ENCODE measurements around the gene GKN1. TPM values are rescaled to one million over a fixed set of nuclear protein-coding genes. Genes with fewer than 3 reads are reported as not detected.

GKN1 gene, protein sequence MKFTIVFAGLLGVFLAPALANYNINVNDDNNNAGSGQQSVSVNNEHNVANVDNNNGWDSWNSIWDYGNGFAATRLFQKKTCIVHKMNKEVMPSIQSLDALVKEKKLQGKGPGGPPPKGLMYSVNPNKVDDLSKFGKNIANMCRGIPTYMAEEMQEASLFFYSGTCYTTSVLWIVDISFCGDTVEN
- not detected in 2 replicates for polyA plus RNA-seq (2013)

DNA sequence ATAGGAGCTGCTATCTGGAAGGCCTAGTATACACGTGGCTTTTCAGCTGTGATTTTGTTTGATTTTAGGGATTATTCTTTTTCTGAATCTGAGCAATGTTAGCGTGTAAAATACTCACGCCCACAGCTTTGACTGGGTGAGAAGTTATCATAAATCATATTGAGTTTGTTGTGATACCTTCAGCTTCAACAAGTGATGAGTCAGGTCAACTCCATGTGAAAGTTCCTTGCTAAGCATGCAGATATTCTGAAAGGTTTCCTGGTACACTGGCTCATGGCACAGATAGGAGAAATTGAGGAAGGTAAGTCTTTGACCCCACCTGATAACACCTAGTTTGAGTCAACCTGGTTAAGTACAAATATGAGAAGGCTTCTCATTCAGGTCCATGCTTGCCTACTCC lies at the start of gene GKN1:
Gene GKN1, plus strand, starts transcription at position 386 of the 400 bp plus-strand sequence. CDS start 42 bp downstream, outside the sequence.
- Histone ChIP-seq H4K12ac (ENCODE audit: low read depth, low read length) (no peak within 1 kb of the TSS), H2BK120ac (ENCODE audit: insufficient read depth, low read length, poor library complexity) (no peak within 1 kb of the TSS), H2BK5ac (ENCODE audit: low read depth, low read length, poor library complexity) (no peak within 1 kb of the TSS), H2BK12ac (ENCODE audit: low read length) (no peak within 1 kb of the TSS), H3K4ac (ENCODE audit: low read depth, low read length) (no peak within 1 kb of the TSS), H3K18ac (ENCODE audit: low read length) (no peak within 1 kb of the TSS), H2AFZ (ENCODE audit: insufficient read depth, low read length, poor library complexity) (no peak within 1 kb of the TSS), H3K79me2 (ENCODE audit: control insufficient read depth, insufficient read depth, low read length, poor library complexity) (no peaks in the 10 kb centered on the region), H4K8ac (ENCODE audit: low read depth, low read length) (no peak within 1 kb of the TSS), H3K9me3 (ENCODE audit: insufficient read depth, low read depth, low read length) (no peaks in the 10 kb centered on the region), H3K23ac (ENCODE audit: low read length) (no peak within 1 kb of the TSS), H3K4me2 (ENCODE audit: low read length) (no peak within 1 kb of the TSS), H3K4me1 (ENCODE audit: control insufficient read depth in 1 of 2, insufficient read depth in 2 of 2, low read length in 2 of 2) (peaks cover 5 to 7% of the 10 kb centered on the region in 2 experiments), H3K4me3 (ENCODE audit: low read depth, low read length) (no peak within 1 kb of the TSS), H3K14ac (ENCODE audit: low read length) (no peak within 1 kb of the TSS), H3K9ac (ENCODE audit: low read length) (no peak within 1 kb of the TSS), H3K79me1 (ENCODE audit: low read length) (peaks cover 4% of the 10 kb centered on the region), H3K27ac (ENCODE audit: low read depth, low read length) (no peak within 1 kb of the TSS), H3K36me3 (ENCODE audit: control insufficient read depth in 1 of 2, insufficient read depth in 2 of 2, low read length in 2 of 2) (no peaks in the 10 kb centered on the region), H2AK5ac (ENCODE audit: low read length) (no peak within 1 kb of the TSS), H3K27me3 (ENCODE audit: insufficient read depth, low read length) (no peaks in the 10 kb centered on the region), H4K91ac (ENCODE audit: low read depth, low read length) (no peak within 1 kb of the TSS)
- no CpG with 5 or more reads among the region's 3 CpGs for WGBS (ENCODE audit: extremely low coverage, insufficient coverage, insufficient read length)
- DNase-seq, result peak in 1 of 2 donors; percentile 34

DNA sequence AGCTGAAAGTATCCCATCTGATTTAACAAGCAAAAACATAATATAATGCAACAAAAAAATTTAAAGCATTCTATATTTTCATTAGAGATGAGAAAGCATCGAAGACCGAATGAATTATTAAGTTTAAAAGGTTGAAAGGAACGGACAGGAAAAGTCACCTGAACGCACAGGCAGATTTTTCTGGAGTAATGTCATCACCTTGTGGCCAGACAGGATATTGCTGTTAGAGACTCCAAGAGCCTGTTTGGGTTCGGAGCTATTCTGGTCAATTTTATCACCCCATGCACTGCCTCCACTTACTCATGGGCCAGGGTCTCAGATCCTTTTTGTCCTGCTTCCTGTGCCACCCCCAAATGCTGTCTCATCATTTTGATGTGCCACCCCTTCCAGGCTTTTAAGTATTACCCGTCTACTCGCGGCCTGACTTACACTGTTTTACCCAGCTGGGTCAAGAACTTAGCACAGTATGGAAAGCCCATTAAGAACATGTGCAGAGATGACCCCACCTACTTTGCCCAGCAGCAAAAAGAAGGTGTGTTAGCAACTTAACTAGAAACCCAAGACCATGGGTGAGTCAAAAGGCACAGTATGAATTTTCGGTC lies 49.0 kb upstream of the GKN1 start:
- Histone ChIP-seq H4K12ac (ENCODE audit: low read depth, low read length) (no peak overlapping the region), H3K79me2 (ENCODE audit: control insufficient read depth, insufficient read depth, low read length, poor library complexity) (no peaks in the 10 kb centered on the region), H2AFZ (ENCODE audit: insufficient read depth, low read length, poor library complexity) (no peak overlapping the region), H3K23ac (ENCODE audit: low read length) (no peak overlapping the region), H3K27ac (ENCODE audit: low read depth, low read length) (no peak overlapping the region), H3K36me3 (ENCODE audit: control insufficient read depth in 1 of 2, insufficient read depth in 2 of 2, low read length in 2 of 2) (no peaks in the 10 kb centered on the region), H4K91ac (ENCODE audit: low read depth, low read length) (no peak overlapping the region), H2AK5ac (ENCODE audit: low read length) (no peak overlapping the region), H3K18ac (ENCODE audit: low read length) (no peak overlapping the region), H2BK5ac (ENCODE audit: low read depth, low read length, poor library complexity) (no peak overlapping the region), H3K4me3 (ENCODE audit: low read depth, low read length) (no peak overlapping the region), H3K4ac (ENCODE audit: low read depth, low read length) (no peak overlapping the region), H3K4me2 (ENCODE audit: low read length) (no peak overlapping the region), H3K4me1 (ENCODE audit: control insufficient read depth in 1 of 2, insufficient read depth in 2 of 2, low read length in 2 of 2) (peaks cover 0 to 4% of the 10 kb centered on the region in 2 experiments), H2BK12ac (ENCODE audit: low read length) (no peak overlapping the region), H3K14ac (ENCODE audit: low read length) (no peak overlapping the region), H4K8ac (ENCODE audit: low read depth, low read length) (no peak overlapping the region), H3K27me3 (ENCODE audit: insufficient read depth, low read length) (no peaks in the 10 kb centered on the region), H2BK120ac (ENCODE audit: insufficient read depth, low read length, poor library complexity) (no peak overlapping the region), H3K9ac (ENCODE audit: low read length) (no peak overlapping the region), H3K9me3 (ENCODE audit: insufficient read depth, low read depth, low read length) (no peaks in the 10 kb centered on the region), H3K79me1 (ENCODE audit: low read length) (no peaks in the 10 kb centered on the region)
- peak; percentile 51 to 76 for DNase-seq
- WGBS (ENCODE audit: extremely low coverage, insufficient coverage, insufficient read length), result no CpG with 5 or more reads among the region's 9 CpGs

DNA sequence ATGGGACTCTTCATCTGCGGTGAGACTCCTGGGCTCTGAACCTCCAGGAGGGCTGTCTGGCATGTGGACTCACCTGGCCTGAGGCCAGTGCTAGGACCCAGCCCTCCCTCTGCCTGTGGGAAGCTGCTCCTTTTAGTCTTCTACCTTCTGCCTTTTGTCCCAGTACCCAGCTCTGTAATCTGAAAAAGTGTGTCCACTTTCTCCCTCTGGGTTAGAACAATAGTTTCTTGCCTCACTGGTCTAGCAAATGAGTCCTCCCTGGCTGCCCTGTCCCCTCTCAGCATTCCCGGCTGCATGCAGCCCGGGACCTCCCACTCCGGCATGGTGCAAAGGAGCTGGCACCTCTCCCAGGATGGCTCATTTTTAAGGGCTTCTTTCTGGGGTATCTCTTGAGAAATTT lies 47.6 kb upstream of the GKN1 start:
- H2BK120ac ChIP-seq (ENCODE audit: insufficient read depth, low read length, poor library complexity), result no peak overlapping the region
- no peak overlapping the region for H3K9ac ChIP-seq (ENCODE audit: low read length)
- H3K4me2 ChIP-seq (ENCODE audit: low read length), result no peak overlapping the region
- H3K4me3 ChIP-seq (ENCODE audit: low read depth, low read length), result no peak overlapping the region
- no peak overlapping the region for H2AFZ ChIP-seq (ENCODE audit: insufficient read depth, low read length, poor library complexity)
- no peak overlapping the region for H4K8ac ChIP-seq (ENCODE audit: low read depth, low read length)
- H2BK5ac ChIP-seq (ENCODE audit: low read depth, low read length, poor library complexity), result no peak overlapping the region
- no peaks in the 10 kb centered on the region for H3K36me3 ChIP-seq (ENCODE audit: control insufficient read depth in 1 of 2, insufficient read depth in 2 of 2, low read length in 2 of 2)
- peaks cover 0 to 4% of the 10 kb centered on the region in 2 experiments for H3K4me1 ChIP-seq (ENCODE audit: control insufficient read depth in 1 of 2, insufficient read depth in 2 of 2, low read length in 2 of 2)
- no peak overlapping the region for H2BK12ac ChIP-seq (ENCODE audit: low read length)
- no peaks in the 10 kb centered on the region for H3K9me3 ChIP-seq (ENCODE audit: insufficient read depth, low read depth, low read length)
- no peak overlapping the region for H3K14ac ChIP-seq (ENCODE audit: low read length)
- no peak overlapping the region for H3K4ac ChIP-seq (ENCODE audit: low read depth, low read length)
- no peak overlapping the region for H4K12ac ChIP-seq (ENCODE audit: low read depth, low read length)
- no peaks in the 10 kb centered on the region for H3K27me3 ChIP-seq (ENCODE audit: insufficient read depth, low read length)
- H2AK5ac ChIP-seq (ENCODE audit: low read length), result no peak overlapping the region
- DNase-seq, result peak; percentile 4 to 27
- no peaks in the 10 kb centered on the region for H3K79me1 ChIP-seq (ENCODE audit: low read length)
- no peak overlapping the region for H3K23ac ChIP-seq (ENCODE audit: low read length)
- no peak overlapping the region for H3K27ac ChIP-seq (ENCODE audit: low read depth, low read length)
- no peak overlapping the region for H3K18ac ChIP-seq (ENCODE audit: low read length)
- no peak overlapping the region for H4K91ac ChIP-seq (ENCODE audit: low read depth, low read length)
- no CpG with 5 or more reads among the region's 4 CpGs for WGBS (ENCODE audit: extremely low coverage, insufficient coverage, insufficient read length)
- H3K79me2 ChIP-seq (ENCODE audit: control insufficient read depth, insufficient read depth, low read length, poor library complexity), result no peaks in the 10 kb centered on the region

DNA sequence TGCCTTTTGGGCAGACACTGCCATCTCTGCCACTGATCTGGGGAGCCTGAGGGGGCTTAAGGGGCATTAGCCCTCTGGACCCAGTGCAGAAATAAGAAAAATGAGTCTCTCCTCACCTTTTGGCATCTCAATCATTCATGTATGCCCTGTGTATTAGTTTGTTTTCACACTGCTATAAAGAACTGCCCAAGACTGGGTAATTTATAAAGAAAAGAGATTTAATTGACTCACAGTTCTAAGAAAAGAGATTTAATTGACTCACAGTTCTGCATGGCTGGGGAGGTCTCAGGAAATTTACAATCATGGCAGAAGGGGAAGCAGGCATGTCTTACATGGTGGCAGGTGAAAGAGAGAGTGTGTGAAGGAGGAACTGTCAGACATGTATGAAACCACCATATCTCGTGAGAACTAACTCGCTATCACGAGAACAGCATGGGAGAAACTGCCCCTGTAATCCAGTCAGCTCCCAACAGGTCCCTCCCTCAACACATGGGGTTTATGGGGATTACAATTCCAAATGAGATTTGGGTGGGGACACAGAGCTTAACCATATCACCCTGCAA lies 43.2 kb upstream of the GKN1 start:
- no peak overlapping the region for H2AK5ac ChIP-seq (ENCODE audit: low read length)
- no peaks in the 10 kb centered on the region for H3K36me3 ChIP-seq (ENCODE audit: control insufficient read depth in 1 of 2, insufficient read depth in 2 of 2, low read length in 2 of 2)
- H3K4me2 ChIP-seq (ENCODE audit: low read length), result no peak overlapping the region
- H4K91ac ChIP-seq (ENCODE audit: low read depth, low read length), result no peak overlapping the region
- H2AFZ ChIP-seq (ENCODE audit: insufficient read depth, low read length, poor library complexity), result no peak overlapping the region
- no peak overlapping the region for H4K12ac ChIP-seq (ENCODE audit: low read depth, low read length)
- peaks cover 4 to 5% of the 10 kb centered on the region in 2 experiments for H3K4me1 ChIP-seq (ENCODE audit: control insufficient read depth in 1 of 2, insufficient read depth in 2 of 2, low read length in 2 of 2)
- H2BK5ac ChIP-seq (ENCODE audit: low read depth, low read length, poor library complexity), result no peak overlapping the region
- no peaks in the 10 kb centered on the region for H3K27me3 ChIP-seq (ENCODE audit: insufficient read depth, low read length)
- DNase-seq, result no peak
- no peak overlapping the region for H4K8ac ChIP-seq (ENCODE audit: low read depth, low read length)
- no peak overlapping the region for H3K18ac ChIP-seq (ENCODE audit: low read length)
- no peak overlapping the region for H3K4ac ChIP-seq (ENCODE audit: low read depth, low read length)
- H3K79me2 ChIP-seq (ENCODE audit: control insufficient read depth, insufficient read depth, low read length, poor library complexity), result no peaks in the 10 kb centered on the region
- no peak overlapping the region for H2BK12ac ChIP-seq (ENCODE audit: low read length)
- no peak overlapping the region for H2BK120ac ChIP-seq (ENCODE audit: insufficient read depth, low read length, poor library complexity)
- H3K9me3 ChIP-seq (ENCODE audit: insufficient read depth, low read depth, low read length), result no peaks in the 10 kb centered on the region
- H3K4me3 ChIP-seq (ENCODE audit: low read depth, low read length), result no peak overlapping the region
- no peak overlapping the region for H3K23ac ChIP-seq (ENCODE audit: low read length)
- H3K27ac ChIP-seq (ENCODE audit: low read depth, low read length), result no peak overlapping the region
- no CpG with 5 or more reads among the region's 3 CpGs for WGBS (ENCODE audit: extremely low coverage, insufficient coverage, insufficient read length)
- H3K14ac ChIP-seq (ENCODE audit: low read length), result no peak overlapping the region
- no peaks in the 10 kb centered on the region for H3K79me1 ChIP-seq (ENCODE audit: low read length)
- H3K9ac ChIP-seq (ENCODE audit: low read length), result no peak overlapping the region

All from trophoblast cell (in vitro differentiated cells and primary cell).